ENCODE data around the gene MTCL3.

MTCL3 gene

DNA sequence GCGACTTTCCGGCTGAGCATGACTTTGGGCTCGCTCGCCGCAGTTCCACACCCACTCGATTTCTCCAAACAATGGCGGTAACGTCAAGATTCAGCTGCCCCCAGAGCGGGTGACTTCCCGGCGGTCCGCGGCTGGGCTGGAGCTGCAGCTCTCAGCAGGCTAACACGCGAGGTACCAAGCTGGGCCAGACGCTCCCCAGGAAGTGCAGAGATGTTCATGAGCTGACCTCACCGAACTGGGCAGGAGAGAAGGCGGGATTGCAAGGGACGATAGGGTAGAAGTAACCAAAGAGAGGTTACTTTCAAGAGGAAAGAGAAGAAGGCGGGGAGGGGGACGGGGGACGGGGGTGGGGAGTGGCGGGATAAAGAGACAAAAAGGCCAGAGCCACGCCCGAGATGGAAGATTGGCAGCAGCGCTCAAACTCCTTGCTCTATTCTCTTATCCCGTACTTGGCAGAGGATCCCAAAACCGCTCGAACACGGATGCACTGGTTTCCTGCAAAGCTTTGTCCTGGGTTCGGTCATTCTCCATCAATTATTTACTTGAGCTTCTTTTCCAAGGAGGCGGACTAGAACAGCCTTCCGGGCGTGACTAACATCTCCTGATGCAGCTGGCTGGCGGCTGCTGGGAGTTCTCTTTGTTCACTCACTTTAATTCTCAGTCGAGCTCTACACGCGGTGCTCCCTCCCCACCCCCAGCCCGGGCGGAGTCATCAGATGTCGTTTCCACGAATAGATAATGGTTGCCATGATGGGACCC, at the start of gene MTCL3:
Gene MTCL3 (minus strand): TSS at position 626 of the 759 bp plus-strand sequence.
- DNase-seq (ENCODE audit: low spot score) = peak; percentile 27

DNA sequence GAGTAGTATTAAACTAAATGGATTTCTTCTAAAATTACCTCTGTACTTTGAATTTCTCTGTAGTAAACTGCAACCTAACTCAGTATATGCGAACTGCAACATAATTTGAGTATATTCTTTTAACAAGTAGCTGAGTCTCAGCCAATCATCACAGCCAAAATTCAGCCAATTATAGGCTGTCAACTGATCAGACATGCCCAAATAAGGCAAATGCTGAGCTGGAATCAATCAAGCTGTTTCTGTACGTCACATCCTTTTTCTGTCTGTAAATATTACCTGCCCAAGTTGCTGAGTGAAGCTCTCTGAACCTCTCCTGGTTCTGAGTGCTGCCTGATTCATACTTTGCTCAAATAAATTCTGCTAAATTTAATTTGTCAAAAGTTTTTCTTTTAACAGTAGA, 48.3 kb upstream of the MTCL3 start:
- DNase-seq (ENCODE audit: low spot score) = no peak

DNA sequence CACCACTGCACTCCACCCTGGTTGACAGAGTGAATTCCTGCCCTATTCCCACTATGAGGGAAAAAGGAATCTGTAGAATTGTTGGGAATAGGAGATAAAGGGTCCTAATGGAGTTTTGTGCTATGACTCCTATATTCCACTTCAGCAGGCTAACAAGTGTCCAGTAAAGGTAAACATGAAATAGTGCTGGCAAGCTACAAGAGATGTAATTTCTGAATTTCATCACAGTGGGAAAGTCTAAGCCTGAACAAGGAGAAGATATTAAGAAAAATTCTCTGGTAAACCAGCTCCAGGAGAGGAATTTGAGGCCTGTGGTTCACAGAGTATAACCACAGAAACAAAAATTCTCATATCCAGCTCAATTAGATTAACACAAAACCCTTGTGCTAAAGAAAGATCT, 47.5 kb upstream of the MTCL3 start:
- DNase-seq (ENCODE audit: low spot score) = no peak

DNA sequence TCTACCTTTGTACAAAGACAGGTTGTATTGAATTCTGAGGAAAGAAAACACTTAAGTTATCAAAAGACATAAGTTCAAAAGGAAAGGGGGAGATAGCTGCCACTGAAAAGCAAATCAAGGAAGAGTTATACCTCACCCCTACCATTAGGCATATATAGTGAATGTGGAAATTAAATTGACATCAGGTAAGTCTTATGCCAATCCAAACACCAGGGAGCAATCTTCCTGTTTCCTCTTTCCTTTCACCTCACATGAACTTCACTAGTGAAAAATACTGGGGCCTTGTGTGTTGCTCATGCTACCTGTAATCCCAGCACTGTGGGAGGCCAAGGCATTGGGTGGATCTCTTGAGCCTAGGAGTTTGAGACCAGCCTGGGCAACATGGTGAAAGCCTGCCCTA, 47.0 kb upstream of the MTCL3 start:
- DNase-seq (ENCODE audit: low spot score) = no peak

DNA sequence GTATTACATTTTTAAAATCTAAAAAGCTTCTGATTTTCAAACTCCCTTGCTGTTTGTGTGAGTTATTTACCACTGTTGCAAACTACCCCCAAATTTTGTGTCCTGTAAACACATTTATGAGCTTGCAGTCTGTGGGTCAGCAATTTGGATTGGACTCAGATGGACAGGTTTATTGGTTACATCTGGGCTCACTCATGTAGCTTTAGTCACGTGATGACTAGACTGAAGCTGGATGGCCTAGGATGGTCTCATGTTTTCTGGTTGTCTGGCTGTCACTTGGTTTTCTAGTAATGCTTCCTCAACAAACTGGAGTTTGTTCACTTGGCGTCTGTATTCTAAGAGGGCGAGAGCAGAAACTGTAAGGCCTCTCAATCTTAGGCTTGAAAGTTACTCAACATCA, 45.6 kb upstream of the MTCL3 start:
- no peak for DNase-seq (ENCODE audit: low spot score)

DNA sequence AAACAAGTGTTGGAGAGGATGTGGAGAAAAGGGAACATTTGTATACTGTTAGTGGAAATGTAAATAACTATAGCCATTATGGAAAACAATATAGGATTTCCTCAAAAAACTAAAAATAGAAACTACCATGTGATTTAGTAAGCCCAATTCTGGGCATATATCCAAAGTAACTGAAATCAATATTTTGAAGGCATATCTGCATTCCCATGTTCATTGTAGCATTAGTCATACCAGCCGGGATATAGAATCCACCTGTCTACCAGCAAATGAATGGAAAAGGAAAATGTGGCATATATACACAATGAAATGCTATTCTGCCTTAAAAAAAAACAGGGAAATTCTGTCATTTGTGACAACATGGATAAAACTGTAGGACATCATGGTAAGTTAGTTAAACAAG, 42.5 kb upstream of the MTCL3 start:
- DNase-seq (ENCODE audit: low spot score) = no peak

DNA sequence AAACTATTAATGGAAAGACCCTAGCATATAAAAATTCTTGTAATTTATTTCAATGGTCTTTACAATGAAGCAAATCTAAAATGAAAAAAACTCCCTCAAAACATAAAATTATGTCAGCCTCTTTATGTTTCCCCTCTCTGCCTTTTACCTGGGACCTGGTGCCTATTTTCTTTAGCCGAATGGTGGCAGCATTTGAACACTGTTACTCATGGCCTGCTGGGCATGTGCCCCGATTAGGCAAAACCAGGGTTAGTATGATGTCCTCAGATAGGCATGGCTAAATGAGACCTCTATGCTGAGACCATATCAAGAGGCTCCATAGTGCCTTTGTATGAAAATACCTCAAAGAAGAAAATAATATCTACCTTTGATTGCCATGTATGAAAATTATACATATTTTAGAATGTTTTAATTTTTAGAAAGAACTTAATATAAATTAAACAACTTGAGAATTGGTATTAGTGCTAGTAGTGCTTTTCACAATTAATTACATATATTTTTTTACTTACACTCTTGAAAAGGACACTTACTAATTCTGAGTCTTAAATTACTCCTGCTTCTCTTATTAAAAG, 35.4 kb upstream of the MTCL3 start:
- peak; percentile 31 for DNase-seq (ENCODE audit: low spot score)

DNA sequence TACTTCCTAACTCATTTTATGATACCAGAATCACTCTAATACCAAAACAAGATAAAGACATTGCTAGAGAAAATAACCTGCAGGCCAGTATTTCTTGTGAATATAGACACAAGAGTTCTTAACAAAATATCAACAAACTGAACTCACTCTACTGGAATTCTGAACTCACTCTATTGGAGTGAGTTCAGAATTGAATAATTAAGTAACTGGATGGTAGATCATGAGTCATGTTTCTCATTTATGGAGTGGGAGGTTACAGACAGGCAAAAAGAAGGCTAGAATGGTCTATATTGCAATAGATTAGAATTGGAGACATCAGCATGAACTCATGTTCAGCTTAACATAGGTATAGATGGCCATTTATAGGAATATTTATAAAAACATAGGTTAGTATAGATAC, 31.3 kb upstream of the MTCL3 start:
- DNase-seq (ENCODE audit: low spot score) = peak; percentile 40

DNA sequence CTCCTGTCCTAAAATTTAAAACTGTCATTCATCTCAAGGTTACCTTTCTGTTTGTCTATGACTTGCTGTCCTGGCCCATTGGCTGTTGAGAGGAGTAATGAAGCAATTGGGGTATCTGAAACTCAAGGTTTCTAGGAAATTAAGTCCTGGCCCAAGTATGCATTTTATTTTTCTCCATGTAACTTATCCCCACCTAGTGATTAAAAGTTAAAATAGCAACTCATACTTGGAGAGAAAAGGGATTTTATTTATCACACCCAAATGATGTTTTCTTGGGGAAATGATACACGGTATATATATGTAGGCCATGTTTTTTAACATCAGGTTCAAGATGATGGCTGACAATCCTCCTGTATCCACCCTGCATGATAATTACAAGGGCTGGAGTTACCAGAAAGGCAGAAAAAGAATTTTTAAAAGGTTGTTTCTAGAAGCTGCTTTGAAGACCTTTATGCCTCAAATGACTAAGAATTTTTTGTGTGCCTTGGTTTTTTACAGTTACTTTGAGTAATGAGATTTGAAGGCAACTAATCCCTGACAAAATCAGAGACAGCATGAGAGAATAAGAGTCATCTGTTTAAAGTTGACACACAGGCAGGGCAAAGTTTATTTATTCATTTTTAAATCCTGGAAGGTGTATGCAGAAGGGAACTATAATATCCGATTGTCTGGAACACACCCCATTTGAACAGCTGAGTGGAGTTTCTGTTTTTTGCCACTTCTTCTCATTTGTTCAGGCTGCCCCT, 28.9 kb upstream of the MTCL3 start:
- DNase-seq (ENCODE audit: low spot score) = peak; percentile 15

DNA sequence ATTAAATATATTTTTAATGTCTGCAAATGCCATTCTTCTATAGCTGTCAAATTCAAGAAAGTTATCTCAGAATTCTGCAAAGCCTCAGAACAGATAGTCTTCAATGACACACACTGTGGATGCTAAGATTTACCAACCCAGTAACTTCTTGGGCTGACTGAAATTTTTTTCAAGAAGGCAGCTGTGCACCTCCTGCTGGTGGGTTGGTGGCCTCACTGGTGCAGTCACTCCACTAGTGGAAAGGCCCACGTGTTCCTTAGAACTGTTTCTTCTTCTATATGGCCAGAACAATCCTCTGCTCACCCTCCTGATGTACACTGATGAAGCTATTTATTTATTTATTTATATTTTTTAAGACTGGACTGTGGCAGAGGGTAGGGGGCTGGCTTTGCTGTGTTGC, 28.1 kb upstream of the MTCL3 start:
- DNase-seq (ENCODE audit: low spot score) = peak; percentile 4

DNA sequence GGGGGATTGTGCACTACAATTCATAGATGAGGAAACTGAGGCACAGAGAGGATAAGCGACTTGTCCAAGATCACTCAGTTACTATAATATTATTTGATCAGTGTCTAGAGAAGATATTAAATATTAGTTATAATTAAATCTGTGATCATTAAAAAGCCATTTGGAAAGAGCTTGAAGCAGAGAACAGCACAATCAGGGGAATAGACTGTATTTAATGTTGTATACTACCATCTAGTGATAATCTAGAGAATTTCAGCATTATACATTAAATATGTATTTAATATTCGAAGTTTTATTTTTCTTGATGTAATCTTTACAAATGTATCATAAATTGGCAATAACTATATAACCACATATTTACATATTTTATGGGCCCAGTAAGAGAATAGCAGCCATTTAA, 20.1 kb upstream of the MTCL3 start:
- peak; percentile 46 for DNase-seq (ENCODE audit: low spot score)

DNA sequence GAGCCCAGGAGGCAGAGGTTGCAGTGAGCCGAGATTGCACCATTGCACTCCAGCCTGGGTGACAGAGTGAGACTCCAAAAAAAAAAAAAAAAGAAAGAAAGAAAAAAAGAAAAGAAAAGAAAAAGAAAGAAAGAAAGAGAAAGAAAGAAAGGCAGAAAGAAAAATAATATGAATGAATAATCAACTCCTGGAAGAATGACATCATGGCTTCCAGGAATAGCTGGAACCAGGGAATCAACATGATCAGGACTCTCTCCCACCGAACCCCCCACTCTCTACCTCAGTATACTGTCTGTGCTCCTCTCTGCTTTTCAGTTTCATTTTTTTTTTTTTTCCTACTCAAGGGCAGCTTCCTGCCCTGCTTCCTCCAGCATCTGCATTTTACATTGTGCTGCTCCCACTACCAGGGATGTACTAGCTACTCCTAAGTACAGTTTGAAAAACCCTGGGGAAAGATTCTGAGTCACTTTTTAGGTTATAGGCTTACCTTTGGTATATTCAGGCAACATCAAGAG, 19.7 kb upstream of the MTCL3 start:
- DNase-seq (ENCODE audit: low spot score) = no peak

DNA sequence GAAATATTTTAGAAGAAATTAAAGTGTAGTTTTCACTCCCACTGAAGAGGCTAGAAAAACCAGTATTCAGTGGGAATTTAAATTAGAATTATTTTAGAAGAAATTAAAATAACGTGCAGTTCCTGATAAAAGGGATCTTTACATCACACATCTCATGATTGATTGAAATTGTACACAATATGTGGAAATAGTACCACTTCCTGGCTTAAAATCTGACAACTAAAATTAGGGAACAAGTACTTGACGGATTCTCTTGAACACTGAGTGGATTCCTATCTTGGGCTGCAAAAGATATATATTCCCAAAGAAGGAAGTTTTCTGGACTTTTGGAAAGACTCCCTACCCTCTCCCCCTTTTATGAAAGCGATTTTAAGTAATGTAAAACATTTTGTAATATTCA, 14.6 kb upstream of the MTCL3 start:
- DNase-seq (ENCODE audit: low spot score) = no peak

DNA sequence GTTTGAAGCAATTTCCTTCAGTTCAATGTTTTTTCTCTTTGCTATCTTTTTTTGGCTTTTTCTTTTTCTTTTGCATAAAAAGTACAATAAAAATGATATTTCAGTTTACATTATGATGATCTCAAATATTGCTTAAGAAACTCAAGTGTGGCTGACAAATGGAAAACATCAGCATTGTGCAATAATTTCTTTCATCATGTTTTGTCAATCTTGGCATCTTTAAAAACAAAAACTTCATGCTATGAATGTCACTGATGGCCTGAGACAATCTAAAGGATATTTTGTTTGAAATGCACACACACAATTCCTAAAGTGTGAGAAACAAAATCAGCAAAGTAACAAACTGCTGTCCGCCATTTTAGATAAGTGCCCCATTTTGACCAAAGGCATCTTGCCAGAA, 13.9 kb upstream of the MTCL3 start:
- DNase-seq (ENCODE audit: low spot score) = no peak

DNA sequence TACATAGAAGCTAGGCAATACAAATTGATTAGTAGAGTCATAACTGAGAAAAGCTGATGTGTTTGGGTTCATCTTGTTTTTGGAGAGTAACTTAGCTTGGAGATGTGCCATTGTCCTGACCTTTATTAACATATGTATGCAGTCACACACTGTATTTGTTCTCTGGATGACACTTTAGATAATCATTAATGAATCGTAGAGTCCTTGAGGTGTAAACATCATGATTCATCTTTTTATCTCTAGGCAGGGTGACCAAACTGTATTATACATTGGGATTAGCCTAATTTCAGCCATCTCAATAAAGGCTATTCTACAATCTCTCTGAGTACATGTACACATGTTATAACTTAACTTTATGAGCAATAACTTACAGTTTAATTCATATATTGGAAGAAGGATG, 3.6 kb upstream of the MTCL3 start:
- no peak for DNase-seq (ENCODE audit: low spot score)

DNA sequence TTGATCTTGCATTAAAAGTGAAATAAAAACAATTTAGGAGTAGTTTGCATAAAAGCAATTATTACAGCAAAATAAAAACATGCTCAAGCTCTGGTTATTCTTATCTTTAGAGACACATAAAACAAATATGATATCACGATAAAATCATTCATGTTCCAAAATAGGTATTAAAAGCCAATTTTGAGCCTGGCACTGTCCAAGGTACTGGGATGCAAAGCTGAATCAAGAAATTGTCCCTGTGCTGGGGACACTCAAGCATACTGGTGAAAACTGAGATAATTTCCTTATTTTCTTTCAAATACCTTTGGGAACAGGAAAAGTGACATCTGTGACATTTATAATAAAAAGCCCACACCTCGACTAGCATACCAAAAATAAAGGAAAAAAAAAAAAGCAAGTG, 931 bp upstream of the MTCL3 start:
- DNase-seq (ENCODE audit: low spot score) = peak; percentile 20

DNA sequence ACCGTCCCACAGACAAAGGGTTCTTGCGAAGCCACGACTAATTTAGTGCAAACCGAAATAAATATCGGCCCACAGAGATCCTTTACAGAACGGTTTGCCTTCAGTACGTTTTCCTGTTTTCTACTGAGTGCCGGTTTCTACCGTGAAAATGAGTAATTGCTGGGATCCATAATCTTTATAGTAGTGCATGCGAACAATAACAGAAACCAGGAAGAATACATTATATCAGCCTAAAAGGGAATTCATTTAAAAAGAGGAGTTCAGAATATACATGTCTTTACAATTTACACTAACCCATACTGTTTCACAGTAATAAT, 292 bp upstream of the MTCL3 start:
- DNase-seq (ENCODE audit: low spot score) = no peak

DNA sequence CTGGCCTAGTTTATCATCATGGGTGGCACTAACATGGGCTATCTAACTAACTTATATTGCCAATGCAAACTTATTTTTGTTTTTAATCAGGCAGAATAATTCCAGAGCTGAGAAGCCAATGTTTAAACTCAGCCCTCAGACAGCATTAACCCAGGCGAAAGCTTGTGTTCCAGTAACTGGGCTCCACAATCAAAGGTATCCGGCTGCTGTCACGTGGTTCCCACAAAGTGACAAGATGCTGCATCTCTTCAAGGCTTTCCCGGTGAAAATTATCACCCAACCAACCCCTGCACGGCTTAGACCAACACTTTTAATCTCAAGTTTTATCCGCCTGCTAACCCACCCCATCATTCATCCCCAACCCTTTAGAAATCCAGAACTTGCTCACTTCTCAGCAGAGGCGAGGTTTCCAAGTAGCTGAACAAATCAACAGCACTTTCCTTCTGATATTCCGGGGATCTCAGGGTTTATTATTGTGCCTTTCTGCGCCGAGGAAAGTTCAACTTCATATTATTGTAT, 885 bp downstream of the MTCL3 start:
- DNase-seq (ENCODE audit: low spot score) = no peak

DNA sequence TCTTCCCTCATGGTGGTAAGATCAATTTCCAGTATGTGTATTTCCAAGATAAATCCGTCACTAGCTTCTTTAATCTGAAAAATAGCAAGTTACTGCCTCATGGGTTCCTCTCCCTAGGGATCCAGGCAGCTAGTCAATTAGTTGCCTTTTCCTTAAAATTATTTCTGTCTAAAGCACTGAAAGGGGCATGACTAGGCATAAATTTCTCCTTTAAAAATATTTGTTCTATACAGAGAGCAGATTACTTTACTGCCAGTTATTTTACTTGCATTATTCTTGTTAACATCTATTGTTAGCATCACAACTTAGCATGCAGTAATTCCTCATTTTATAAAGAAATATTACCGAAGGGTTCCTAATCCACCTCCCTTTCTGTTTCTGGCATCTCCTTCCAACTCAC, 1.4 kb downstream of the MTCL3 start:
- DNase-seq (ENCODE audit: low spot score) = no peak

DNA sequence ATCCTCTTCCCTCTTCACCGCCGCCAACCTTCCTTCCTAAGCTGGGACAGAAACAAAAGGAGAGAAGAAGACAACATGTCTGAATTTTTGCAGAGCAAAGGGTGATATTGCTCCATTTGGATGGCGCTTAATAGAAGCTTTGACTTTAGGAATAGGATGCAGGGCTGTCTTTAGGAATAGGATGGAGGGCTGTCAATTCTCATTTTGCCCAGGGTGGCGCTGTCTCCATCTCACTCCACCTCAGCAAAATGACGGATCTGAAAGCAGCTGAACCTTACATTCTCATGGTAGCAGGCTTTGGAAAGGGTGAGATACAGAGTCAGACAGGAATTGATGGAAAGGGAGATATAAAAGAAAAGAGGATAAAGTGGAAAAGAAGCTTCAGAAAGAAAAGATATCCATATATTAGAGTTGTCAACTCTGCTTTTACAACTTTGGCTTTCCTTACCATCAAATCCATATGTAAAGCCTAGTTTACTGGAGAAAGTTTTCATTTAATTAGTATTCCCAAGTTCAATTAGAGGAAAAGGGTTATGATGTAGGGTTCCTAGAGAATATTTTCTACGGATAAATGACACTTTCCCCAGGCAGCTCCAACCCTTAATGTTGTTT, 2.4 kb downstream of the MTCL3 start:
- peak; percentile 63 for DNase-seq (ENCODE audit: low spot score)

DNA sequence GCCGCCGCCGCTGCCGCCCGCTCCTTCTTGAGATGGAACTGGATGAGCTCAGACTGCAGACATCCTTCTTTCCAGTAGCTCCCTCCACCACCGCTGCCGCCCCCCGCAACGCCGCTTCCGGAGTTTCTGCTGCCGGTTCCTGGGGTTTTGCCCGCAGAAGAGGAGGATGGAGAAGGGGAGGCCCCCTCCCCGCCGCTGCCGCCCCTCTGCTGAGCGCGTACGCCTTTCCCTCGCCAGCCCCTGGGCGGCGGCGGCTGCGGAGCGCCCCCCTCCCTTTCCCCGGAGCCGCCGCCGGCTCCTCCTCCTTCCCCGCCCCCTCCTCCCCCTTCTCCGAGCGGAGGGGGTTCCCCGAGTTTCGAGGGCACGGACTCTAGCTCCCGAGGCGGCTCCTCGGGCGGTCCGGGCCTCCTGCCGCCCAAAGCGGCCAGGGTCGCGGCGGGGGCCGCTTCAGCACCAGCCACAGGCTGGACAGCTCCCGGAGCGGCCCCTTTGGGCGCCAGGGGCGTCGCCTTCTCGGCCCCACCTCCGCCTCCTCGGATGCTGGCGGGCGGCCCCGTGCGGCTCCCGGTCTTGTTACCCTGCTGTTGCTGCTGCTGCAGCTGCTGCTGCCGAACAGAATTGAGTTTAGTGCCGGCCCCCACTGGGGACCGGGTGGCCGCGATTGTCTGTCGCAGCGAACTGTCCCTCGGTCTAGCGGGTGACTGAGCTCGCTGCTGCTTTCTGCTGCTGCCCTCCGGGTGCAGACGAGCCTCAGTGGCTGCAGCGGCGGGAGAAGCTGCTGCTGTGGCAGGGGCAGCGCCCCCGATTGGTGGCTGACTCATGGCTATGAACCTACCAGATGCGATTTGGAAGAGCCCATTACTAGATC, 3.1 kb downstream of the MTCL3 start:
- peak; percentile 87 for DNase-seq (ENCODE audit: low spot score)
